HG03139 (cell line): ENCODE data around the gene CYSRT1.
A peak's percentile ranks its signal among the peaks of the same experiment; 100 is the strongest.

ENCODE experiments used
- ATAC-seq: cut with Tn5 transposase; IDR thresholded peaks from one replicate; pipeline ENCODE4 v1.9.1; 2021; ENCODE audit not compliant: unreplicated experiment

CYSRT1 gene, protein sequence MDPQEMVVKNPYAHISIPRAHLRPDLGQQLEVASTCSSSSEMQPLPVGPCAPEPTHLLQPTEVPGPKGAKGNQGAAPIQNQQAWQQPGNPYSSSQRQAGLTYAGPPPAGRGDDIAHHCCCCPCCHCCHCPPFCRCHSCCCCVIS

DNA sequence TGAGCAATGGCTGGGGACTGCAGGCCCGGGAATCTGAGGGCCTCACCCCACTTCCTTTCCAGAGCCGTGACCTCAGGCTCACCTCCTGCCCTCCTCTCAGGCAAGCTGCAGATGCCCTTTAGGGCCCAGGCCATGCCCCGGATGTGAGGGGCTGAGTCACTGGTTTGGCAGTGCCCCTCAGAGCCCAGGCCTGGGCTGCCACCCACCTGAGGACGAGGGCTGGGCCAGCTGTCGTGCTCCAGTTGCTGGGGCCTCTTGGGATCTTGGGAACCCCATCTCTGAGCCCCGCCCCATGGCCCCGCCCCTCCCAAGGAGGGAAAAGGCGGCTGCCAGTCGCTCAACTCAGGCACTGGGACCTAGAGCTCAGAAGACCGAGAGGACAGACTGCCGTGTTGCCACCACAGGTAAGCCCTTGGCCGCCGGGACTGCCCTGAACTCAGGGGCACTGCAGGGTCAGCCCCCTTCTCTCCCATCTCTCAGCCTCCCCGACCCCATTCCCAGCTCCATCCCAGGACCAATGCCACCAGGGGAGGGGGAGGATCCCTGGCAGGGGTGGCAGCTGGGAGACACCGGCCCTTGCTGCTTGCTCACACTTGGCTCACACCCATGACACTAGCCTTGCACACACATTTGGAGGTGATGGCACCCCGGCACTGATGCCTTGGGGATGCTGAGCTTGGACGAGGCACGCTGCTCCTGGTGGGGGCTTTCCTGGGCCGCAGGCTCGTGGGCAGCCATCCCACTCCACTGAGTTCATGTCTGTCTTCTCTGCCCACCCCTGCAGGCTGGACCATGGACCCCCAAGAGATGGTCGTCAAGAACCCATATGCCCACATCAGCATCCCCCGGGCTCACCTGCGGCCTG, at the start of gene CYSRT1:
Gene CYSRT1 (plus strand): TSS at position 345 of the 865 bp plus-strand sequence. CDS start 448 bp downstream, at position 793.
- no peak for ATAC-seq

DNA sequence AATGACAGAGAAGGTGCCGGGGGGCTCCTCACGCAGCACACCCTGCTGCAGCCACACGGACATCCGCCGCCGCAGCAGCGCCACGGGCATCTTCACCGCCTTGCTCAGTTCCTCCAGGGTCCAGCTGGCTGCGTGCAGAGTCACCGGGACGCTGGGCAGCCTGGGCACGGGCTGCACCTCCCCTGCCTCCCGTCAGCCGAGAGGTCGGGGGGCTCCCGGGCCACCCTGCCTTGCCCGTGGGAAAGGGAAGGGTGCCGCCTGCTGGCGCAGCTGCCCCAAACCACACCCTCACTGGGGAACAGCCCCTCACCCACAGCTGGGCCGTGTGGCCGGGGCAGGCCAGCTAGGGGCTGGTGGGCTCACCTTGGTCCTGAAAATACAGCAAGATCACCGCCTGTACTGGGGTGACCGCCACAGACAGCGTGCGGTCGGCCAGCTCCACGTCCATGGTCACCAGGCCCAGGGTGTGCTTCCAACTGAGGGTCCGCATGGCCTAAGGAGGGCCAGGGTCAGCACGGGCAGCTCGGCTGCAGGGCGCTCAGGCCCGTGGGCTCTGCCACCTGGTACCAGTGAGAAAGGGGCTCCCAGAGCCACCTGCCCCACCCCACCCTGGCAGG, 49.5 kb upstream of the CYSRT1 start:
- no peak for ATAC-seq

DNA sequence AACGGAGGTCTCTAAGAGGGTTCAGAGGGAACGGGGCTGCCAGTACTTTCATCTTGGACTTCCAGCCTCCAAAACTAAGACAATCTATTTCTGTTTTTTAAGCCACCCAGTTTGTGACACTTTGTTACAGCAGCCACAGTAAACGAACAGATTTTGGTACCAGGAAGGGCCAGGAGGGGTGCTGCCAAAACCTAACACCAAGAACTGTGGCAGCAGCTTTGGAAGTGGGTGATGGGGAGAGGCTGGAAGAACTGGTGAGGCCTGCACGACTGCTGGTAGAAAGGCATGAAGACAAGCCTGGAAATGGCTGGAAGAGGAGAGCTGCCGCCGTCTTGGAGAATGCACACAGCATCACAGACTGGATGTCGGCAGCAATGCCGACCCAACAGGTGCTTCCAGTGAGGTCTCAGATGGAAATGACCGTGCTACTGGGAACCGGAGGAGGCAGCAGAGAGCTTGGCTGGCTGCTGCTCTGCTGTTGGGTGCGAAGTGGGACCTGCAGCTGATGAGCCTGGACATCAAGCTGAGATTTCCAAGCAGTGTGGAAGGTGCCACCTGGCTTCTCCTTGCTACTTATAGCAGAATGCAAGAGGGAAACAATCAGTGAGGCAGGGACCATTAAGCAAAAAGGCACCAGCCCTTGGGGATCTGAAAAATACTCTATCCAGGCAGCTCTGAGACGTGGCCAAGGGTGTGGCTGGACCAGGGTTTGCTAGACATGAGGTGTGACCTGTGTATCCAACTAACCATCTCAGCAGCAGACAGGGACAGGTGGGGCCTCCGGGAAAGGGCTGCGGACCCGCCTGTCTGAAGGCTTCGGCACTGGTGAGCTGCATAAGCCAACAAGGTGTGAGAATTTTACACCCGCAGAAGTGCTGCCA, 48.4 kb upstream of the CYSRT1 start:
- no peak for ATAC-seq

DNA sequence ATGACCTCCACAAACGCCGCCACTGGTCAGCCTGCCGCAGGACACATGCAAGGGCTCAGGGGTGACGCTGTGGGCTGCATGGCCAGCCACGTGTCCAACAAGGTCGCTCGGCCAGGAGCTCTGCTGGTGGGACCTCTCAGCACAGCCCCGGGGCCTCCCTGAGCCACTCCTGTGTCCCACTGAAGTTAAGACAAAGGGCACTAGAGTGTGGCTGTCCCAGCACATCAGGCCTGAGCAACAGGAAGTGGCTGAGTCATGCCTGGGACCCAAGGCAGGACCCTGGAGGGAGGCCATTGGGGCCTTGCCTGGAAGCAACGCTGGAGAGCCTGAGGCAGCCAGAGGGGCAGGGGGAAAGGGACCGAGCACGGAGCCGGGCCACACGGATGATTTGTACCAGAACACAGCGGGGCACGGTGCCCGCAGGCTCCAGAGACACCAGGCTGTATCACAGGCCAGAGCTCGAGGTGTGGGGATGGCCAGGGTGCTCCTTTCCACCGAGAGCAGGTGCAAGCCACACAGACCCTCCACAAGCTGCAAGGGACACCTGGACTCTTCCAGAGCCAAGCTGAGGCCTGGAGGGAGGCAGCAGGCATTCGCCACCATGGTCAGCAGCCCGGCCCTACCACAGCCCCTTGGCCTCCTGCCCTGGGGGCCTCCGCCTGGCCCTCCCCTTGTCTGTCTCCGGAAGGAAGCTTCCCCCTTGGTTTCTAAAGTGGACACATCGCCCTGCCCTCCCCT, 46.6 kb upstream of the CYSRT1 start:
- no peak for ATAC-seq

DNA sequence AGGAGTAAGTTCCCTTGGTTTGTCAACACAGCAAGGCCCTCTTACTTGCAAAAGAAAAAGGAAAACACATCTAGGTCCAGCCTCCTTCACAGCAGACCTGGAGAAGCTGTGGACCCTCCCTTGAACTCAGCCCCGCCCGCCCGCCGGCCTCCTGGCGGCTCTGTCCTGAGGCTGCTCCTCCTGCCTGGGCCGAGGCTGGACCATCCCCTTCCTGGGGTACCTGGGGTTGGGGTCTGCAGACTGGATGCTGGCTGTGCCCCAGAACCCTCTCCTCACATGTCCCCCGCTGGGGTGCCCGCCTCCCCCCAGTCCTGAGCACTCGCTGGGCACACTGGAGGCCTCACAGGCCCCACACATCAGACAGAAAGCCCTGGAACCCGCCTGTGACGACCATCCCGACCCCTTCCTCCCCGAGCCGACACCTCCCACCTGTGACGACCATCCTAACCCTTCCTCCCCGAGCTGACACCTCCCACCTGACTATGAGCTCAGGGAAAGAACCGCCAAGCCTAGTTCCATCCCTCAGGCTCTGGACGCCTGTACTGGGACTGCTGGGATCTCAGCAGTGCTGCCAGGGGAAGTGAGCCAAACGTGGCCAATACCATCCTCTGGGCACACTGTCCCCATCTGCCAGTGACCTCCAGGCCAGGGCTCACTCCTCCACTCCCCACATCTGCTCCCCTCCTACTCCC, 45.9 kb upstream of the CYSRT1 start:
- no peak for ATAC-seq

DNA sequence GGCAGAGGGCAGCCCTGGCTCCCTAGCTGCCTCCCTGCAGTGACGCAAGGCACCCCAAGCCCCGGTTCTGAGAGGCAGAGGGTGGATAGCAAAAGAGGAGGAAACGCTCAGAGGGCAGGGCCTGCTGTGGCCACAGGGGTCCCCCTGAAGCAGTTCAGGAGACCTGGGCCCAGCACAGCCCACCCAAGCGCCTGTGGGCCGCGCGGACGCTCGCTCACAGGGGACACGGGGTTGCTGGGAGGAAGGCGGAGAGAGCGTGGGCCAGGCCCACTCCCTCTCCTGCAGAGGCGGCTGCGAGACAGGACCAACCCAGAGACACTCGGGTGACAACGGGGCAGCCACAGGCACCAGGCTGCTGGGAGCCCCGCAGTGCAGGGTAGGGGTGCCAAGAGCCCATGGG, 45.2 kb upstream of the CYSRT1 start:
- ATAC-seq, result no peak

DNA sequence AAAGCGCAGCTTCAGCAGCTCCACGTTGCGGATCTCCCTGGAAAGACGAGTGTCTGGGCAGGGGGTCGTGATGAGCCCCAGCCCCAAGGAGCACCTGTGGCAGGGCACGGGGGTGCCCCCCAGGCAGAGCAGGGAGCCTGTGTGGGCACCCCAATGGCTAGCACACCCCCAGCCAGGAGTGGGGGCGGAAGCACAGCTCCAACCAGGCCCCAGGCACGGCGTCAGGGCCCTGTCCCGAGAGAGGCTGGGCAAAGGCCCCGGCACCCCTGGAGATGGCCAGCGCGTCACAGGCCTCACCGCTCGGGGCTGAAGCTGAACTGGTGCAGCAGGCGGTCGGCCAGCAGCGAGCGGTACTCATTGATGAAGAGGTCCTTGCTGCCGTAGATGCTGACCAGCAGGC, 44.5 kb upstream of the CYSRT1 start:
- ATAC-seq, result no peak

DNA sequence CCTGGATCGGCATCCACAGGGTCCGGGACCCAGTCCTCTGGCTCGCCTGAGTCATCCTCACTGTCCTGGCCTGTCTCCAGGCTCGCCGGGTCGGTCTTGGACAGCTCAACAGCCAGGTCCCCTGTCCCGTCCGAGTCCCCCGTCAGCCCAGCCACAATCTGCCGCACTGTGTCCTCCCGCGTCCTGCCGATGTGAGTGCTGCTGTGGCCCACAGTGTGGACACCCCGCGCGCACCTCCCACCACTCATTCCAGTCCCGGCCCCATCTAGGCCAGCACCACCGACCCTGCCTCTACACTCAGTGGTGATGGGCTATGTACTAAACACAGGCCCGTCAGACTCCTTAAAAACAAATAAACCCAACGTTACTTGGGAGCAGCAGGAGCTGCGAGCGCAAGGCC, 43.3 kb upstream of the CYSRT1 start:
- no peak for ATAC-seq

DNA sequence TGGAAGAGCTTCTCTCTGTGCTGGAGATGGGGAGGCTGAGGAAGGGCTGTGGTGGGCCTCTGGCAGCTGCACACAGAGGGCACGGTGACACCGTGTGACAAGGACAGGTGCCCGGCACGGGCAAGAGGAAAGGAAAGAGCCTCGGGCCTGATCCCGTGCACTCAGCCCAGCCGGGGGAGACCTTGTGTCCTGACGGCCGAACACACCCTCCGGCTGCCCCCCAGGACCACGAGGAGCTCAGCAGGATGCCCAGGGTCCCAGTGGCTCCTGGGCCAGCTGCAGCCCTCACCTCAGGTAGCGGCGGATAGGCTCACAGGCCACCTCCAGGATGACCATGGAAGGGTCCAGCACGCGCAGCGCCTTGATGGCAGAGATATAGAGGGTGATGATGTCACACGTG, 42.1 kb upstream of the CYSRT1 start:
- no peak for ATAC-seq

DNA sequence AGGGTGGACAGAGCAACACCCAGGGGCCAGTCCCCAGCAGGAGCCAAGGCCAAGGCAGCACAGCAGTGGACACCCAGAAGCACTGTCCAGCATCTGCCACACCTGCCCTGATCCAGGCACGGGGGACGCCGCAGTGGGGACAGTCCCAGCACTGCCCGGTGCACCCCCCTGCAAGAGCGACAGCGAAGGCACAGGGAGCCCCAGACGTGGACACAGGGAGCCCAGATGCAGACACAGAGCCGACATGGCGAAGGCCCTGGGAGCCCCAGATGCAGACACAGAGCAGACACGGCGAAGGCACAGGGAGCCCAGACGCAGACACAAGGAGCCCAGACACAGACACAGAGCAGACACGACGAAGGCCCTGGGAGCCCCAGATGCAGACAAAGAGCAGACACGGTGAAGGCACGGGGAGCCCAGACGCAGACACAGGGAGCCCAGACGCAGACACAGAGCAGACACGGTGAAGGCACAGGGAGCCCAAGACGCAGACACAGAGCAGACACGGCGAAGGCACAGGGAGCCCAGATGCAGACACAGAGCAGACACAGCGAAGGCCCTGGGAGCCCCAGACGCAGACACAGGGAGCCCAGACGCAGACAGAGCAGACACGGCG, 40.9 kb upstream of the CYSRT1 start:
- ATAC-seq, result no peak

DNA sequence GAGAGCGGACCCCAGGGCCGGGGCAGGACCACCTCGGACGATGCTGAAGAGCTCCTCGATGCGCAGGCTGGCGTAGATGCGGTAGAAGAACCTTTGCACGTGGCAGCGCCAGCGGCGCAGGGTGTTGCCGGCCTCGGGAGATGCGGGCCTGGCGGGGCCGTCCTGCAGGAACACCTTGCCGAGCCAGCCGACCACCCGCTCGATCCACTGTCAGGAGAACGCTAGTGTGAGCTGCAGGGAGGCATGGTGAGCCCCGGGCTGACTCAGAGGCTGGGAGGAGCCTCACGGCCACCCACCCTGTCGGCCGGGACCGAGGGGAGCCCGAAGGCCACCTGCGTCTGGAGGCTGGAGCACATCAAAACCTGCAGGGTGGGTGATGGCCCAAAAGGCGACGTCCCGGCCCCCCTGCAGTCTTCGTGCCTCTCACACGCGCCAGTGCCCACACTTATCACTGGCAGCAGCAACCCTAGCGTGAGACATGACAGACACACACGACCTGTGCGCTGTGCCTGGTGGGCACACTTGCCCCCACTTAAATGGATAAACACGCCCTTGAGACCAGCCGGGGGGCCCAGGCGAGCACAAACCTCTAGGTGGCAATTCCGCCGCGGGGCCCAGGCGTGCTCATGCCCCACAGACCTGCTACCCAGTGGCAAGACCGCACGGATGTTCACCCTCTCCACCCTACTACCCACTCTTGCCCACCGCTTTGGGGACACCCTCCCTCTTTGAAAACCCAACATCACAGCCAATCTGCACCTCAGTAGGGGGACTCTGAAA, 39.9 kb upstream of the CYSRT1 start:
- no peak for ATAC-seq

DNA sequence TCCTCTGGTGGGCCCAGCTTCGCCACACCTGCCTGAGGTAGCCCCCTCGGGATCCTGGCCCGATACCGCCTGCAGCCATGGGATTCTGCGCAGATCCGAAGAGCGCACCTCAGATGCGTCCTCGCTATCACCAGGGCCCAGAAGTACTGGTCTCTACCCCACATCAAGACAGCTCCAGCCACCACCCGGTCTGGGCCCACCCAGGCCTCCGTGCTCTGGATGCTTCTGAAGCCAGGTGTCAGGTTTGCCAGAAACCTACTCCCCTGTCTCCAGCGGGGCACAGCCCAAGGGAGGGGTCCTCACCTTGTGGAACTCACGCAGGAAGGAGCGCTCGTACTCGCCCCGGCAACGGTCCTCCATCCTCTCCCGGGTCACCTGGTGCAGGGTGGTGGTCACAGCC, 39.1 kb upstream of the CYSRT1 start:
- ATAC-seq, result no peak

DNA sequence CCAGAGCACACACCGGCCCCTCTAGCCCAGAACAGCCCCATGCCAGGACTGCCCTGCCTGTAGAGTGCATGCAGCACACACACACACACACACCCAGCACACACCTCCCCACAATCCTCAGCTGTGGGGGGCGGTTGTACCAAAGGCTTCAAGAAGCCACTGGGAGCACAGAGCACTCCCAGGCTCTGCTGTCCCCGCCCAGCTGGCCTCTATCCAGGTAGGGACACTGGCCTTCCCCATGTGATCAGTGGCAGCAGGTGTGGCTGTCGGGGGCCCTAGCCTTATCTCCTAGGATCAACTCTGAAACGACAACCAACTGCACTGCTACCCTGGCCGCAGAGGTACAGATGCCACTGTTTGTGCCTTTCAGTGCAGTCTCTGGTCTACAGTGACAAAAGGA, 38.6 kb upstream of the CYSRT1 start:
- no peak for ATAC-seq

DNA sequence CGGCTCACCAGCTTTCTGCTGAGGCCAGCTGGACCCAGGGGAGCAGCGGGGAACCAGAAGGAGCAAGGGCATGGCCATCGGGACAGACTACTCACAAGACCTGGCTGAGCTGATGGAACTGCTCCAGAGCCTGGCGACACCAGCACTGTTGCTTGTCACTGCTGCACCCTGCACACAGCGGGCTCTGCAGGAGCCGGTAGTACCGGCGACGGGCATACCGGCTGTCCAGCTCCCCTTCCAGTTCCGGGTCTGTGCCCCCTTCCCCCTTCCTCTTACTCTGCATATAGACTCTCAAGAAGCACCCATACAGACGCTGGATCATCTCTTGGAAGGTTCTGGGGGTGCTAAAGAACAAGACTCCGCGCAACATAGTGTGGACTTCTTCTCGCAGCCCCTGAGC, 37.6 kb upstream of the CYSRT1 start:
- ATAC-seq, result no peak

DNA sequence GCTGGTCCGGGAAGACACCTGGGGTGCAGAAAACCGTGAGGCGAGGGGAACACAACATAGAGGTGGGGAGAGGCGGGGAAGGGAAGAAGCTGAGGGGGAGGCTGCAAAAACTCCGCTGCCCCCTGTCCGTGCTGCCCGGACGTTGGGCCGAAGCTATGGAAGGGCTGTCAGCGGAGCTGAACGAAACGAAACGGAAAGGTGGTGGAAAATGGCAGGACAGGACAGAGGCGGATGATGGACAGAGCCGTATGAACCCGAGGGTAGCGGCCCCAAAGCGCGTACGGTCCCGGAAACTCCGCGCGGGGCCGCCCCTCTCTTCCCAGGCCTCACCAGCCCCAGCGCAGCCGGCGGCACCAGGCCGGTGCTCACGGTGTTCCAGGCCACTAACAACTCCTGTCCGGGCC, 36.9 kb upstream of the CYSRT1 start:
- no peak for ATAC-seq

DNA sequence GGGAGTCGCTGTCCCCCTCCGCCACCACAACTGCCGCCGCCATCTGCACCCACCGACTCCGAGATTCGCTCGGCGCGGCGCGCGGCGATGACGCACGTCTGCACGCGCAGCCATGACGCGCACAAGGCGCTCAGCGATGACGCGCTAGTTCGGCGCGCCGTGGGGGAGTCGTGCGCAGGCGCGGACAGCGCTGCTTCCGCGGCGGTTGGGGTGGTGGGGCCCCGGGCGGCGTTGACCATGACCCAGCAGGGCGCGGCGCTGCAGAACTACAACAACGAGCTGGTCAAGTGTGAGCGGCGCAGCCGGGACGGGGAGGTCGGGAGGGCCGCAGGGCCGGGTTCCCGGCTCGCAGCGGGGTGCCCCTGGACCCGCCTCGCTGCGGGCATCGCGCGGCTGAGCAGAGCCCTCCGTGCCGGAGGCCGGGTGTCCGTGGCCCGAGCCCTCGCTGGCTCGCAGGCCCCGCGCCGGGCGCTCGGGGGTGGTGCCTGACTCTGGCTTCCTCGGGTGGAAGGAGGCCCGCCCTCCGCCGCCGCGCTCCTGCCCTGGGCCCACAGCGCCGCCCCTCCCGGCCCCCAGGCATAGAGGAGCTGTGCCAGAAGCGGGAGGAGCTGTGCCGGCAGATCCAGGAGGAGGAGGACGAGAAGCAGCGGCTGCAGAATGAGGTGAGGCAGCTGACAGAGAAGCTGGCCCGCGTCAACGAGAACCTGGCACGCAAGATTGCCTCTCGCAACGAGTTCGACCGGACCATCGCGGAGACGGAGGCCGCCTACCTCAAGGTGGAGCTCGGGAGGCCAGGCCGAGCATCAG, 36.3 kb upstream of the CYSRT1 start, which contains the start of the genes ANAPC2 and SSNA1:
Gene ANAPC2 (minus strand): TSS at position 71 of the 807 bp plus-strand sequence. CDS start 28 bp downstream, at position 43.
Gene SSNA1 (plus strand): TSS at position 187 of the 807 bp plus-strand sequence. CDS start 51 bp downstream, at position 238.
- ATAC-seq, result peak; percentile 65
